Measurements from ENCODE around the gene TSPAN31. TPM values are rescaled to one million over a fixed set of nuclear protein-coding genes. Genes with fewer than 3 reads are reported as not detected.

The TSPAN31 gene
- total RNA-seq, 1 donor from 2014 or later, result 42.3 TPM

DNA sequence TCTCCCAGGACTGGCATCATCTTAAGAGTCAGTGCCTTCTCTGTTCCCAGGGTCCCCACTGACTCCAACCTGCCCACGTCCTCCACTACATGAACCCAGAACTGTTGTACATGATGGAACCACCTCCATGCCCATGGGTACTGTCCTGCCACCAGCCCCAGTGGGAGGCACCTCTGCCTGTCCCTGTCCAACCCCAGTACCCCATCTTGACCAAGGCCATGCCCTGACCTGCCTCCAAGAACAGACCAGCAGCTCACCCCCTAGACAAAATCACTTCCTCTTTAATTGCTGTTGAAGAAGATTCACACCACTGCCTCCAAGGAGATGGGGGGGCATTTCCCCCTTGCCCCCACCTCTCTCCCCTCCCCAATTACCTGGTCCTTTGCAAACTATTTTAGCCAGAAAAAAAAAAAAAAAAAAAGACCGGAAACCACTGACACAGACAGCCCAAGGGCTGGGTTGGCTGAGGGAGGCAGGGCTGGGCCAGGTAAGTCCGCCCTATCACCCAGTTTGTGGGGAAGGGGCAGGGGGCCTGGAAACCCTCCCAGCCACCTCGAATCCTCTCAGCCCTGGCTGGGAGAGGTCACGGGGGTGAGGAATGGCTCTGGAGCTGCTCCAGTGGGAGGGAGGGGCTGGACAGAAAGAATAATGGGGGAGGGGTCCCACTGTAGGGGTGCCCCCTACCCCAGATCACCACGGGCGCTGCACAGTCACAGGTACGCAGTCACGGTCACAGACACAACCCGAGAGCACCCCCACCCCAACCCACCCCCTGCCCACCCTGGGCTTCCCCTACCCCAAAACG, 19.7 kb upstream of the TSPAN31 start:
- intact Hi-C loops (cut with DNase I), result loop anchor here (5.0 kb wide), 1 partner anchor 42 kb away; the partner anchor contains the start of gene CYP27B1
- TF ChIP-seq, protein P1, sequence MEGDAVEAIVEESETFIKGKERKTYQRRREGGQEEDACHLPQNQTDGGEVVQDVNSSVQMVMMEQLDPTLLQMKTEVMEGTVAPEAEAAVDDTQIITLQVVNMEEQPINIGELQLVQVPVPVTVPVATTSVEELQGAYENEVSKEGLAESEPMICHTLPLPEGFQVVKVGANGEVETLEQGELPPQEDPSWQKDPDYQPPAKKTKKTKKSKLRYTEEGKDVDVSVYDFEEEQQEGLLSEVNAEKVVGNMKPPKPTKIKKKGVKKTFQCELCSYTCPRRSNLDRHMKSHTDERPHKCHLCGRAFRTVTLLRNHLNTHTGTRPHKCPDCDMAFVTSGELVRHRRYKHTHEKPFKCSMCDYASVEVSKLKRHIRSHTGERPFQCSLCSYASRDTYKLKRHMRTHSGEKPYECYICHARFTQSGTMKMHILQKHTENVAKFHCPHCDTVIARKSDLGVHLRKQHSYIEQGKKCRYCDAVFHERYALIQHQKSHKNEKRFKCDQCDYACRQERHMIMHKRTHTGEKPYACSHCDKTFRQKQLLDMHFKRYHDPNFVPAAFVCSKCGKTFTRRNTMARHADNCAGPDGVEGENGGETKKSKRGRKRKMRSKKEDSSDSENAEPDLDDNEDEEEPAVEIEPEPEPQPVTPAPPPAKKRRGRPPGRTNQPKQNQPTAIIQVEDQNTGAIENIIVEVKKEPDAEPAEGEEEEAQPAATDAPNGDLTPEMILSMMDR (IDR thresholded peaks at IDR 0.05), result no peak
- H3K36me3 ChIP-seq, result peaks cover 15 to 17% of the 10 kb centered on the region in 2 donors
- H3K27ac ChIP-seq, result no peak overlapping the region
- DNase-seq (ENCODE audit: low spot score in 2 of 2), result no peak
- H3K9me3 ChIP-seq, result no peaks in the 10 kb centered on the region
- H3K4me1 ChIP-seq, result peaks cover 0 to 12% of the 10 kb centered on the region in 2 donors
- no peak overlapping the region for H3K4me3 ChIP-seq
- H3K27me3 ChIP-seq, result peaks cover 3% of the 10 kb centered on the region

DNA sequence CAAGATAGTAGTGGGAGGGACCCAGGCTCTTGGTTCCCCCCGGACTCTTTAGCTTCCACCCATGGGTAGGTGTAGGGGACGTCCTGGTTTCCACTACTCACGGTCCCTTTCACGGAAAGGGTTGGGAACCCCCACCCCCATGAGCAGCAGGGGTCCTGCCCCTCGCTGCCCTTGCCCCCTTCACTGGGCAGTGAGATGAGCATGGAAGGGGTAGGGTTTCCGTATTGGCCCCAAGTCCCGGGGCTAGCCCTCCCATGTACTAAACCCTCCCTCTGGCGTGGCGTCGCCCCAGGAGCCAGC, 19.0 kb upstream of the TSPAN31 start:
- no peak for DNase-seq (ENCODE audit: low spot score in 2 of 2)
- TF ChIP-seq, protein P1 (IDR thresholded peaks at IDR 0.05), result no peak
- peak overlapping the region; percentile 76 to 77 for H3K4me3 ChIP-seq
- H3K27ac ChIP-seq, result no peak overlapping the region
- intact Hi-C loops (cut with DNase I), result loop anchor here (2.0 to 5.0 kb wide), 2 partner anchors 19 to 42 kb away; partner anchors contain the start of genes CYP27B1 and TSPAN31
- peaks cover 0 to 12% of the 10 kb centered on the region in 2 donors for H3K4me1 ChIP-seq
- peaks cover 3% of the 10 kb centered on the region for H3K27me3 ChIP-seq
- H3K36me3 ChIP-seq, result peaks cover 9 to 10% of the 10 kb centered on the region in 2 donors
- no peaks in the 10 kb centered on the region for H3K9me3 ChIP-seq

DNA sequence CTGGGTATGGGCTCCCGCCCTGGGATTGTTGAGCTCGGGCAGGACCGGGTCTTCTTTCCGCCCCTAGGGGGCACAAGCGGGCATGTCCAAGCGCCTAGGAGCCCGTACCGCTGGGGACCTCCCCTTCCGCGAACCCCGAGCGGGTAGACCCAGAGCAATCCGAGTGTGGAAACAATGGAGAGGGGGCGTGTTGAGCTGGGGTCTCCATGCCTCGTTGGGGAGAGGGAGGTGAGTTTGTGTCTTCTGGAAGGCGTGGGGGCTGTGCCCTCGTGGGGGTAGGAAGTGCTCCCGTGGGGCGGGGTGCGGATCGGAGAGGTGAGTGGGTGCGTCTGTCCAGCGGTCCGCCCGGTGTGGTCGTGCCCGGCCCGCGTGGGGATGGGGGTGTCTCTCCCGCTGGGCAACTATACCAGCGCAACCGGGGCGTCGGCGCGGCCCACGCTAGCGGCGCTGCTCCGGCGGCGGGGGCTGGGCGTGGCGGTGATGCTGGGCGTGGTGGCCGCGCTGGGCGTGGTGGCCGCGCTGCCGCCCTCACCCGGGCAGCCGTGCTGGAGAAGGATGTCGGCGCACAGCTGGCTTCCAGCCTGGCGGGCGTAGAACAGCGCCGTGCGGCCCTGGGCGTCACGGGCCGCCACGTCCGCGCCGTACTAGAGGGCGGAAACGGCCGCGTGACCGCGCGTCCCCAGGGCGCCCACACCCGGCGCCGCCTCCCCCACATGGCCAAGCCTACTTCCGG, 18.5 kb upstream of the TSPAN31 start:
- H3K36me3 ChIP-seq, result peaks cover 4 to 5% of the 10 kb centered on the region in 2 donors
- peak overlapping the region; percentile 76 to 77 for H3K4me3 ChIP-seq
- intact Hi-C loops (cut with DNase I), result loop anchor here (2.0 to 5.0 kb wide), 2 partner anchors 18 to 41 kb away; partner anchors contain the start of genes CYP27B1 and TSPAN31
- no peak overlapping the region for H3K27ac ChIP-seq
- DNase-seq (ENCODE audit: low spot score in 2 of 2), result peak in 1 of 2 donors; percentile 82
- TF ChIP-seq, protein P1 (IDR thresholded peaks at IDR 0.05), result peak; percentile 52 to 73 (median 58)
- peaks cover 3% of the 10 kb centered on the region for H3K27me3 ChIP-seq
- H3K4me1 ChIP-seq, result peaks cover 0 to 12% of the 10 kb centered on the region in 2 donors
- no peaks in the 10 kb centered on the region for H3K9me3 ChIP-seq

DNA sequence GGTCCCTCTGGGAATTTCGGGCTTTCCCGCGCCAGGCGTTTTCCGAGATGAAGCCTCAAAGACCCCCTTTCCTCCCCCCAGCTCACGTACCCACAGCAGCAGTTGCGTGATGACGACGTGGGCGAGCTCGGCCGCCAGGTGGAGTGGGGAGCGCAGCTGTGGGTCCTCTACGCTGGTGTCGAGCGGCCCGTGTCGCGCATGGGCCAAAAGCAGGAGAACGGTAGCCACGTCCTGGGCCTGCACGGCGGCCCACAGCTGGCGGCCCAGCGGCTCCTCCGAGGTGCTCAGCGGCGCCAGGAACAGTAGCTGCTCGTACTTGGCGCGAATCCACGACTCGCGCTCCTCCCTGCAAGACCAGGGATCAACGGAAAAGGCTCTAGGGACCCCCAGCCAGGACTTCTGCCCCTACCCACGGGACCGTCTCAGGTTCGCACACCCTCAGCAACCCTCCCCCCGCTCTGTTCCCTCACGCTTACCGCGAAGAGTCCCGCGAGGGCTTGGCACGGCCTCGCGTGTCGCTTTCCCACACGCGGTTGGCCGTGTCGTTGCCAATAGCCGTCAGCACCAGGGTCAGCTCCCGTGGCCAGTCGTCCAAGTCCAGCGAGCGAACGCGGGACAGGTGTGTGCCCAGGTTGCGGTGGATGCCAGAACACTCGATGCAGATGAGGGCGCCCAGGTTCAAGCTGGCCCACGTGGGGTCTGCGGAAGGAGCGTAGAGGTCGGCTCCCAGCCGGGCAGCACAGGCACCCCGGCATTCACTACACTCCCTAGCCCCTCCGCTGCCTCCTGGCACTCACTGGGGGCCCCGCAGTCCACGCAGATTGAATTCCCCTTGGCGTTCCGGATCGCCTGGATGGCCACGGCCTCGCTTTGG, 17.7 kb upstream of the TSPAN31 start:
- intact Hi-C loops (cut with DNase I), result loop anchor here (2.0 to 5.0 kb wide), 2 partner anchors 18 to 40 kb away; partner anchors contain the start of genes CYP27B1 and TSPAN31
- Histone ChIP-seq H3K27ac (no peak overlapping the region), H3K4me1 (peaks cover 0 to 12% of the 10 kb centered on the region in 2 donors), H3K9me3 (no peaks in the 10 kb centered on the region), H3K36me3 (no peaks in the 10 kb centered on the region), H3K27me3 (peaks cover 3% of the 10 kb centered on the region), H3K4me3 (peak overlapping the region; percentile 76 to 77)
- TF ChIP-seq, protein P1 (IDR thresholded peaks at IDR 0.05), result peak in 2 of 3 experiments; percentile 28 to 38
- DNase-seq (ENCODE audit: low spot score in 2 of 2), result no peak
